NT2/D1 (cell line): Measurements from ENCODE around the gene UBAP2.

Source experiments
- DNase-seq: peaks from one replicate; pipeline ENCODE4 v3.0.0-alpha.2; 2011; ENCODE audit warnings: low read depth, low spot score
- H3K27me3 ChIP-seq: 2 replicates; pipeline ENCODE4 v1.6.0; 2011; ENCODE audit warnings: mild to moderate bottlenecking; ENCODE audit not compliant: insufficient read length, insufficient read depth
- H3K36me3 ChIP-seq: 2 replicates; pipeline ENCODE4 v1.6.1; 2011; ENCODE audit warnings: mild to moderate bottlenecking, low read length, mixed read lengths; ENCODE audit not compliant: insufficient read depth, insufficient read length
- H3K4me1 ChIP-seq: 2 replicates; pipeline ENCODE4 v1.5.1; 2011; ENCODE audit not compliant: insufficient read depth, insufficient read length
- H3K4me3 ChIP-seq: 2 replicates; pipeline ENCODE4 v1.5.1; 2011; ENCODE audit warnings: low read depth; ENCODE audit not compliant: insufficient read length
- H3K9ac ChIP-seq: 2 replicates; pipeline ENCODE4 v1.6.0; 2011; ENCODE audit warnings: low read depth; ENCODE audit not compliant: insufficient read length
- H3K9me3 ChIP-seq: 2 replicates; pipeline ENCODE4 v1.5.1; 2011; ENCODE audit warnings: mild to moderate bottlenecking, low read length; ENCODE audit not compliant: insufficient read depth
- SUZ12 ChIP-seq: IDR thresholded peaks from 2 replicates; pipeline ENCODE4 v1.6.1; 2011; ENCODE audit not compliant: insufficient read length, insufficient read depth; ENCODE audit errors: extremely low read depth
- YY1 ChIP-seq: IDR thresholded peaks from 2 replicates; pipeline ENCODE4 v1.6.1; 2011; ENCODE audit not compliant: insufficient read length, insufficient read depth
- ZNF274 ChIP-seq: IDR thresholded peaks from 2 replicates; pipeline ENCODE4 v1.6.1; 2011; ENCODE audit warnings: mild to moderate bottlenecking, low read depth, low read length

UBAP2 gene

DNA sequence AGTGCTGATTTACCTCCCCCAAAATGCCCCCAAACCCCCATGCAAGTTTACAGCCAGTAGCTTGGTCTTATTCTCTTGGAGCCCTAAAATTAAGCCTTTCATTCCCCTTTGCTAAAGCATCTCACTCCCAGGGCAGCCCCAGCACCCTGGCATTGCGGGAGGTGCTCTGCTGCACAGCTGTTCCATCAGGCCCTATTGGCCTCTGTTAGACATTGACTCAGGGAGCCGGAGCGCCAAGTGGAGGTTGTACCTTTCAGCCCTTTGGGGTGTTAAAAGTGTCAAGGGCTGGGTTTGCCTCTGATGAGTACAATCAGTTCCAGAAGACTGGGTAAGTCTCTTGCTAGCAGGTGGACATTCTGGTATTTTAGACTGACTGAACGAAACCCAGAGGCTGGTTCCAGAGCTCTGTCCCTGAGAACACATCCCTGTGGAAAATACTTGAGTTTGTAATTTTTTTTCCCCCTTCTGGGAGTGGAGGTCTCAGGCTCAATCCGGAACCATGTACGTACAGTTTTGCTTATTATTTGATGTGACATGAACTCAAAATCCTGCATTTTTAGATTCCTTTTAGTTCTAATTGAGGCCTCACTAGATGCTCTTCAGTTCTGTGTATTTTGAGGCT is 129.3 kb downstream of the UBAP2 start:
- H3K4me3 ChIP-seq = no peak overlapping the region
- H3K4me1 ChIP-seq = peaks cover under 1% of the 10 kb centered on the region
- H3K9me3 ChIP-seq = no peaks in the 10 kb centered on the region
- no peak for TF ChIP-seq SUZ12
- no peak for TF ChIP-seq YY1
- no peak for TF ChIP-seq ZNF274
- peaks cover 94% of the 10 kb centered on the region for H3K36me3 ChIP-seq
- no peaks in the 10 kb centered on the region for H3K27me3 ChIP-seq
- no peak for DNase-seq
- no peak overlapping the region for H3K9ac ChIP-seq

DNA sequence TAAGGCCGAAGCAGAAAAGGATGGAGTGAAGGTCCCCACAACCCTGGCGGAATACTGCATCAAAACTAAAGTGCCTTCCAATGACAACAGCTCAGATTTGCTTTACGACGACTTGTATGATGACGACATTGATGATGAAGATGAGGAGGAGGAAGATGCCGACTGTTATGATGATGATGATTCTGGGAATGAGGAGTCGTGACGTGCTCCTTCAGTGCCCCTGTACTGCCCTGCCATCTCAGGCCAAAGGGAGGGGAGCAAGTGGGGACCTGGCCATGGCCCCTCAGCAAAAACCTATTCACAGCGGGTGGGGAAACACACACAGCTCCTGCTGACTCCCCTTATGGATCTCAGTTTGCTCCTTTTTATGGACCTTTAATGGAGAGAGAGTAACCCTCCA is 131.7 kb downstream of the UBAP2 start:
- Histone ChIP-seq H3K9me3 (no peaks in the 10 kb centered on the region), H3K4me3 (no peak overlapping the region), H3K9ac (no peak overlapping the region), H3K27me3 (no peaks in the 10 kb centered on the region), H3K4me1 (no peaks in the 10 kb centered on the region), H3K36me3 (peaks cover 87% of the 10 kb centered on the region)
- DNase-seq = no peak
- TF ChIP-seq YY1 (no peak), SUZ12 (no peak), ZNF274 (no peak)

DNA sequence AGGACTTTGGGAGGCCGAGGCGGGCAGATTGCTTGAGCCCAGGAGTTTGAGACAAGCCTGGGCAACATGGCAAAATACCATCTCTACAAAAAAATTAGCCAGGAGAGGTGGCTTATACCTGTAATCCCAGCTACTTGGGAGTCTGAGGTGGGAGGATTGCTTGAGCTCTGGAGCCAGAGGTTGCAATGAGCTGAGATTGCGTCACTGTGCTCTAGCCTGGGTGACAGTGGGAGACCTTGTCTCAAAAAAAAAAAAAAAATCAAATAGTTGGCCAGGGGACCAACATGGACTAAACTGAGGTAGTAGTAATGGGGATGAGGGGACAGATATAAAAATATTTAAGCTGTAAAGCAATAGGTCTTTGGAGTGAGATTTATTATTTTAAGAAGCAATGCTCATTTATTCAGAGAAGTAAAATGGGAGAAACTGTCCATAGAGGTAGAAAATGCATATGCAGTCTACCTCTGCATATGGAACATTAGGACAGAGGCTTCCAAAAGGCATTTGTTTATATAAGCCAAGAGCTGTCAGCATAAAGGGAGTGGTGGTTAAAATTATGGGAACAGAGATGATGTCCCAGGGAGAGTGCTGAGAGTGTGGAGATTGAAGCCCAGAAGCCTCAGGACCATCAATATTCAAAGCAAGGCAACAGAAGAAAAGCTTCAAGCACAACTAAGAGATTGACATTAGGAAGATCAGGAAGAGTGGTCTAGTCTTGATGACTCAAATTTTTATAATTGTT is 133.6 kb downstream of the UBAP2 start:
- no peaks in the 10 kb centered on the region for H3K27me3 ChIP-seq
- DNase-seq = no peak
- H3K9ac ChIP-seq = no peak overlapping the region
- no peak overlapping the region for H3K4me3 ChIP-seq
- H3K36me3 ChIP-seq = peaks cover 68% of the 10 kb centered on the region
- no peaks in the 10 kb centered on the region for H3K9me3 ChIP-seq
- H3K4me1 ChIP-seq = no peaks in the 10 kb centered on the region
- no peak for TF ChIP-seq SUZ12
- no peak for TF ChIP-seq YY1
- TF ChIP-seq ZNF274 = no peak

DNA sequence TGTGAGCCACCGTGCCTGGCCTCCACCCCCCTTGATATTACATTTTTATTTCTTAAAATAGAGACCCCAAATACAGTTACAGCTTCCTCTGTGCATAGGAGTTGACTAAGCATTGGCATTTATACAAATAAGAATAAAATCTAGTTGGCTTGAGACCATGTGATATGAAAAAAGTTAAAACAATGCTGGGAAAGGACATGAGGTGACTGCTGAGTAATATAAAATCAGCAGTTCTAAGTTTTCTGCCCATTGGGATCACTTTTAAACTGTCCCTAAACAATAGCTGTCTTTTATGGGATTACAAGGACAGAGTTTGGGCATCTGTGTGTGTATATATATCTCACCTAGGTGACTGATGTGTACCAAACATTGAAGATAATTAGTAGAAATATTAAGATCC is 135.1 kb downstream of the UBAP2 start:
- Histone ChIP-seq H3K9ac (no peak overlapping the region), H3K27me3 (no peaks in the 10 kb centered on the region), H3K4me1 (no peaks in the 10 kb centered on the region), H3K36me3 (peaks cover 56% of the 10 kb centered on the region), H3K9me3 (no peaks in the 10 kb centered on the region), H3K4me3 (no peak overlapping the region)
- DNase-seq = no peak
- TF ChIP-seq ZNF274 (no peak), SUZ12 (no peak), YY1 (no peak)

DNA sequence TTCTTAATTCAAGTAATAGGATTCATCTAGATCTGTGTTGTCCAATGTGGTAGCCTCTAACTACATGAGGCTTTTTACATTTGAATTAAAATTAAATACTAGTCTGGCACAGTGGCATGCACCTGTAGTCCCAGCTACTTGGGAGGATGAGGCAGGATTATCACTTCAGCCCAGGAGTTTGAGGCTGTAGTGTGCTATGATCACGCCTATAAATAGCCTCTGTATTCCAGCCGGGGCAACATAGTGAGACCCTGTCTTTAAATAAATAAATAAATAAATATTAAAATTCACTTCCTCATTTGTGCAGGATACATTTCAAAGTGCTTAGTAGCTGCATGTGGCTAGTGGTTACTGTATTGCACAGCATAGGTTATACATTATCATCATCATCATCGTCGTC is 139.9 kb downstream of the UBAP2 start:
- Histone ChIP-seq H3K36me3 (peaks cover 23% of the 10 kb centered on the region), H3K4me1 (no peaks in the 10 kb centered on the region), H3K9ac (no peak overlapping the region), H3K9me3 (no peaks in the 10 kb centered on the region), H3K27me3 (no peaks in the 10 kb centered on the region), H3K4me3 (no peak overlapping the region)
- no peak for TF ChIP-seq ZNF274
- TF ChIP-seq SUZ12 = no peak
- TF ChIP-seq YY1 = no peak
- DNase-seq = no peak

DNA sequence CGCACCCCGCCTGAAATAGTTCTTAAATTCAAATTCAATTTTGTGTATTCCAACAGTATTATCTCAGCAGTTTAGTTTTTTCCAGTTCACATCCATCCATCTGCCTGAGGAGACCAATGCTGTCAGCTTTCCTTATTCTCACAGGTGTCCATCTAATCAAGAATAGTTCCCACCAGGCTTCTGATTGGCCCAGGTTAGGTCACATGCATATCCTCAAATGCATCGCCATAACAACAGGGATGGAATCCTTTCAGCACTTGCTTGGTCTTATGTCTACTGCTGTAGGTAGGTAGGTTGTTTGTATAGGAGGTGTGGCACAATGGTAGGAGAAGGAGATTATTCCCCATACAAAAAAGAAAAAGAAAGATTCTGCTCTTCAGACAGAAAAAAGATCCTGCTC is 140.6 kb downstream of the UBAP2 start:
- Histone ChIP-seq H3K27me3 (no peaks in the 10 kb centered on the region), H3K9me3 (no peaks in the 10 kb centered on the region), H3K9ac (no peak overlapping the region), H3K36me3 (peaks cover 21% of the 10 kb centered on the region), H3K4me1 (no peaks in the 10 kb centered on the region), H3K4me3 (no peak overlapping the region)
- TF ChIP-seq SUZ12 = no peak
- TF ChIP-seq ZNF274 = no peak
- no peak for TF ChIP-seq YY1
- no peak for DNase-seq

DNA sequence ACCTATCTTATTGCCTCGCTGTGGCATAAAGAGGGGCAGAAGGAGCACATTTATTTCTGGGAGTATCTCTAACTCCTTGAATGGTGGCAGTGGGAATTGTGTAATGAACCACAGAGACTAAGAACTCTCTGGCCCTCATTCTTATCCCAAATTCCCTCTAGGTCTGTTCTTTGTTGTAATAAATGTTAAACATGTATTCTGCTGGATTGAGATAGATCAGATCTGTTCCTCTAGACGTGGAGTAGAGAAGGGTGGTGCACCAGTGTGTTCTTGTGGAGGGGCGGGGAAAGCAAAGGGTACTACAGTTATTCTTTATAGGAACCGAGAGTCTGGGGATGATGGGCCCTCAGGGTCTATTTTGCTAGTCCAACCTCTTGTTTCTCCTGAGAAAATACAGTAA is 141.3 kb downstream of the UBAP2 start:
- no peak overlapping the region for H3K4me3 ChIP-seq
- H3K27me3 ChIP-seq = no peaks in the 10 kb centered on the region
- H3K9ac ChIP-seq = no peak overlapping the region
- no peaks in the 10 kb centered on the region for H3K4me1 ChIP-seq
- DNase-seq = no peak
- H3K36me3 ChIP-seq = peaks cover 19% of the 10 kb centered on the region
- no peaks in the 10 kb centered on the region for H3K9me3 ChIP-seq
- TF ChIP-seq SUZ12 = no peak
- TF ChIP-seq ZNF274 = no peak
- no peak for TF ChIP-seq YY1
